Stimulated activated CD4-positive, alpha-beta T cell treated with anti-CD3 and anti-CD28 coated beads, Interleukin-2, amount 100 ng/mL, for 24 hours (primary cell): ENCODE data around the gene HOXA3.

ENCODE experiments used
- DNase-seq, 2 donors: peaks; one replicate each; pipeline ENCODE4 v3.0.0-alpha.2; 2020

HOXA3 gene

GRCh38 chr7:27112955-27113949 is 39.1 kb downstream of the HOXA3 start:
- DNase-seq, result no peak

DNA sequence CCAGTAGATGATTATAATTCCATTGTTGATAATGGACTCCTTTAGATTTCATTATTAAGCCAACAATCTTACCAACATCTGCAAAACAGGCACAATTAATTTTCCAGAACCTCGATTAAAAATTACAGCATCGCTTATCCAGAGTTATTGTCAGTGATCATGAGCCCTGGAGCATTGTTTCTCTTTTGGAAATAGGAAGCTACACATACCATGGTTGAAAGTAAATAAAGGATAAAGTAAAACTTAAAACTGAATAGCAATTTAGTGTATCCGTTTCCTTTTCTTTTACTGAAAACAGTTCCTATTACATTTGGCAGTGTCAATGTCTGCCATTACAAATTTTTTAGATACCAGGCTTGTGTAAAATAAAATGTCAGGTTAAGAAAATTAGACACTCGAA is 40.0 kb downstream of the HOXA3 start:
- DNase-seq, result no peak

DNA sequence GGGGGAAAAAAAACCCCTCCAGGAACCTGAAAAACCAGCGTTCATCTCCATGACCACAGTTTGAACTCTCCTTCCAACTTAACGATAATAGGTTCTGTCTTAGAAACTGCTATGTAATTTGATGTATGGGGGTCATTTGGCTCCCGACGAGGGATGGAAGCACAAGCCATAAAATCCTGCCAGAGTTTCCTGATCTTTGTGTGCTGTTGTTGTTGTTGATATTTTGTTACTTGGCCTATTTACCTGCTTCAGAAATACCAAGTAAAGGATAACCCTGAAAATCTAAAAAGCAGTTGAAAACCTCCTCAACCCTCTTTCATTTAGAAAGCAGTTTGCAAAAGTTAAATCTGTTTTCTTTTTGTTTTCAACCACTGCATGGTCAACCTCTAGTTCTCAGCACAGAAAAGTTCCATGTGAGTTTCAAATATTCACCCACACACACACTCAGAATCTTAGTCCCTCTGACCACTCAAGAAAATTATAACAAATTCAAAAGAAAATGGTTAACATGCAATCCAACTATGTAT is 40.6 kb downstream of the HOXA3 start:
- DNase-seq, result no peak

- no peak for DNase-seq
Observed at GRCh38 chr7:27111042-27111750, 41.2 kb downstream of the HOXA3 start.

- no peak for DNase-seq
Observed at GRCh38 chr7:27110186-27111031, 42.0 kb downstream of the HOXA3 start.

- DNase-seq, result no peak
Observed at GRCh38 chr7:27109466-27110185, 42.8 kb downstream of the HOXA3 start.

DNA sequence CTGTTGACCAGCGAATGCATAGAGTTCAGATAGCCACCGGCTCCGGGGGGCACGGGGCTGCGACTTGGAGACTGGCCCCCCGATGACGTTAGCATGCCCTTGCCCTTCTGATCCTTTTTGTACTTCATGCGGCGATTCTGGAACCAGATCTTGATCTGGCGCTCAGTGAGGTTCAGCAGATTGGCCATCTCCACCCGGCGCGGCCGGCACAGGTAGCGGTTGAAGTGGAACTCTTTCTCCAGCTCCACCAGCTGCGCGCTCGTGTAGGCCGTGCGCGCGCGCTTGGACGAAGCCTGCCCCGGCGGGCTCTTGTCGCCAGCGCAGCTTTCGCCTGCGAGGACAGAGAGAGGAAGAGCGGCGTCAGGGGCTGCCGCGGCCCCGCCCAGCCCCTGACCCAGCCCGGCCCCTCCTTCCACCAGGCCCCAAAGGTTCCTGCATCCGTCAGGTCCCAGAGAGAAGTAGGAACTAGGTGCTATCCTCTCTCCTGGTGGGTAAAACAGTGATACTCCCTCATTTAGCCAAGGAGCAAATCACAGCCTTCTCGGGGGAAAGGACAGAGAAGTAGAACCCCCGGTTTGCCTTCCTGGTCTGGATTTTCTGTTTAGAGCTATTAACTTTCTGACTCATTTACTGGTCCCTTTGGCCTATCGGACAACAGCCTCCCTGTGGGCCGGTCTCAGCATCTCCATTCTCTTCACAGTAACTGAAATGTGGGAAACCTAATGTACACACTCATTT is 43.8 kb downstream of the HOXA3 start:
- DNase-seq, result no peak

GRCh38 chr7:27107391-27108381 is 44.7 kb downstream of the HOXA3 start:
- DNase-seq, result no peak

- no peak for DNase-seq
Observed at GRCh38 chr7:27106901-27107240, 45.5 kb downstream of the HOXA3 start.

DNA sequence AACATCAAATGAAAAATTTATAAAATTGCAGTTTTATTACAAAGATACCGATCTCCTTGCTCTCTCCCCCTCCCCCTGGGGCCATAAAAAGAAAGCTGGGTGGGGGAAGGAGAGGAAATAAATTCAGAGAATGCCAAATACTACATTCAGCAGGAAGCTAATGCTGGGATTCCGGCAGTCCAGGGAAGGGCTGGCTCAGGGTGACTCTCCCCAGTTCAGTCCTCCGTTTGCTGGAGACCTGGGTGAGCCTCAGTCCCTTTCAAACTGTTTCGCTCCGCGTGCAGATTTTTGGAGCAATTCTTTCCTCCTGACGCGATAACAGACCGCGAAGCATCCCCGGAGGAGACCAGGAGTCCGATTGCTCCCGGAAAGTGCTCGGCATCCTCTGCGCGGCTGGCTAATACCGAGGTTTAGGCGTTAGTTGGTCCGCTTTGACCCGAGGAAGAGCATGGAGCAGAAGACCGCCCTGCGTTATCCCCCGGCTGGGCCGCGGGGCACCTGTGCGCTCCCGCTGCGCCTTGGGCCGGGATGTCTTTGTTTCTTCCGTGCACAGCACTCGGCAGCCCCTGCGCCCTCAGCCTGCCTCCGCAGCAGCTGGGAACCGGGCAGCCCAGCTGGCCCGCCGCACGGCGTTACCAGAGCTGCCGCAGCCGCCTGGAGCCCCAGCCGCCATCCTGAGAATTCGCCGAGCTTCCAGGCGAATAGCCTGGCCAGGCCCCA is 46.0 kb downstream of the HOXA3 start:
- no peak for DNase-seq

GRCh38 chr7:27105301-27106031 is 46.9 kb downstream of the HOXA3 start:
- no peak for DNase-seq

- DNase-seq, result no peak
Observed at GRCh38 chr7:27104341-27105058, 47.9 kb downstream of the HOXA3 start.

DNA sequence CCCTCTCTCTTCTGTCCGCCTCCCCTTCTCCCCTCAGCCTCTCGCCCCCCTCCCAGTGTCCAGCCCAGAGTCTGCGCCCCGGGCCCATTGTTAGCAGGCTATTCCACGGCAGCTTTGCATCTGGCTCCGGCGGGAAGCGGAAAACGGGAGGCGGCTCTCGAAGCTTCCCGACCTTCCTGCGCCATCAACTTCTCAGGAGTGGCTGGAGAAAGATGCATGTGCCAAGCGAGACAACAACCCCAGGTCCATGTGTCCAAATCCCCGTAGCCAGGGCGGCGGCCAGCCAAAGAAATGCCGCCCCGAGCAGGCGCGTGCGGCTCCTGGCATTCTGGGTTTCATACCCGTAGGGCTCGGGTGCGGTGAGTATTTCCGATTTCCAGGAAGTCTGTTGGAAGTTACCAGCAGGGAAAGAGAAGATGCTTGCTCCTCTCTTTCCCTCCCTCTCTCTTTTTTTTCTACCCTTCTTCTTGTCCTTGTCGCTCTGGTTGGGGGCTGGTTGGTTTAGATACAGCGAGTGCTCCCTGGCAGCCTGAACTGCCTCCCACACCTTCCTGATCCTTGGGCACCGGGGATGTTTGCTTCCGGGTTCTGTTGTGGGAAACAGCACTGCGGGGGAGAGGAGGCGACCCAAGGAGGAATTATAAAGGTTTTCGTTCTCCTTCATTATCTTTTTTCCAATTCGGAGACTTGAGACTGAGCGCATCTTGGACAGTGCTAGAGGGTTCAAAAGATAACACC is 48.7 kb downstream of the HOXA3 start:
- no peak for DNase-seq

DNA sequence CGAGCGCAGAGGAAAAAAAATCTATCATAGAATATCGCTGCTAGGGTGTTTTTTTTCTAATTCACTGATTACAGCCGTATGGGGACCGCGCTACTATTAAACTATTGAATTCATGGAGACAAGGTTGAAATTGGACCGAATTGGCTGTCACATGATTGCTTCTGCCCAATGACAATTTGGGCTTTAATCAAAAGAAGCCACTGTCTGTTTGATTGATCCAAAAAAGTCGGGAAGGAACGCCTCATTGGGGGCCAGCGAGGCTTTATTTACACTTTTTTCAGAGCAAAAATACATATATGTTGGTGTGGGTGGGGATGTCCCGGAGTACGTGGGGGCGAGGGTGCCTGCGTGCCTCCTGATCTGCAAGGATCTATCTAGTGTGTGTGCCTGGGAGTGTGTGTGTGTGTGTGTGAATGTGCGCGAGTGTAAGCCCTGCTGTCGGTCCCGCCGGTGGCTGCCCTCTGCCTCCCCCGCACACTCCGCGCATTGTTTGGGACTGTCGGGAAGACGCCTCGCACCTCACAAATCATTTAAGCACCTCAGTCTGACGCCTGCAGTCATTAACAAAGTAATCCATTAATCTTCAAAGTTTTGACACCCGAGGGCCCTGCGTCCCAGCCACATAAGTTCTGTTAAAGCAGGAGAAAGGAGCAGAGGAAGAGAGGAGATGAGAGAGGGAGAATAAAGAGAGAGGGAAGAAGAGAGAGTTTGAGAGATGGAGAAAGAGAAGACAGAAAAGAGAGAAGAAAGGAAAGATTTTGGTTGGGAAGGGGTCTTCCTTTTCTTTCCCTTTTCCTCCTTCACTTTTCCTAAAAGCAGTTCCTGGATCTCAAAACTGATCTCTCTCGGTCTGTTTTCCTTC is 49.6 kb downstream of the HOXA3 start, which contains the start of gene HOXA2:
Gene HOXA2 (minus strand): TSS at position 103 of the 862 bp plus-strand sequence. CDS start 183 bp downstream, outside the sequence.
- no peak for DNase-seq

DNA sequence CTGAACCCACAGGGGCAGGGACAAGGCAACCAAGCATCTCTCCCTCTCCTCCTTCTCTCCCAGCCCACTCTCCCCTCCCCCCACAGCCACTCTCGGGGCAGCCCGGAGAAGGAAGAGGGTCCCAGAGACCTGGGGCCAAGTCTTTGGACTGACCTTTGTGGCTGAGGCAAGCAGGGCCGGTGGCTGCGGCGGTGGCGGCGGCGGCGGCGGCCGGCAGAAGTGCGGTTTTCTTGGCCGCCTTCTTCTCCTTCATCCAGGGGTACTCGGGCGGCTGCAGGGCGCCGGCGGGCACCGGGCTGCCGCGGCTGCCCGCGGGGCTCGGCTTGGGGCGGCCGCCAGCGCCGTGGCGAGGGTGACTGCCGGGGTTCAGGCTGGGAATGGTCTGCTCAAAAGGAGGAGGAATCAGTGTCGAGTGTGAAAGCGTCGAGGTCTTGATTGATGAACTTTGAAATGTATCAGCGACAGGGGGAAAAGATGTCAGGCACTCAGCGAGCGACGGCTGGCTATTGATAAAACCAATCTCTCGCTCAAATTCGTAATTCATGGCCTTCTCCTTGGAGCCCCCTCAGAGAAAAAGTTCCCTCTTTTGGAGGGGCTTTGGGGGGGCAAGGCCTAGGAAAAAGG is 50.3 kb downstream of the HOXA3 start:
- no peak for DNase-seq
